Endothelial cell (in vitro differentiated cells): Measurements from ENCODE around the gene CNP. TPM values are rescaled to one million over a fixed set of nuclear protein-coding genes. Genes with fewer than 3 reads are reported as not detected.

Experiments used
- DNase-seq: peaks from one replicate; pipeline ENCODE4 v3.0.0; 2021; ENCODE audit warnings: low spot score
- H3K27ac Mint-ChIP-seq: one replicate; pipeline ENCODE4 v1.8.0; 2021; ENCODE audit warnings: mixed read lengths, inconsistent platforms; ENCODE audit not compliant: unreplicated experiment
- H3K27me3 Mint-ChIP-seq: one replicate; pipeline ENCODE4 v1.8.0; 2021; ENCODE audit warnings: mild to moderate bottlenecking, moderate library complexity, mixed read lengths, inconsistent platforms; ENCODE audit not compliant: unreplicated experiment
- H3K36me3 Mint-ChIP-seq: one replicate; pipeline ENCODE4 v1.8.0; 2021; ENCODE audit warnings: mild to moderate bottlenecking, low read depth, mixed read lengths, inconsistent platforms; ENCODE audit not compliant: unreplicated experiment
- H3K4me1 Mint-ChIP-seq: one replicate; pipeline ENCODE4 v1.8.0; 2021; ENCODE audit warnings: mild to moderate bottlenecking, mixed read lengths, inconsistent platforms; ENCODE audit not compliant: unreplicated experiment
- H3K4me3 Mint-ChIP-seq: one replicate; pipeline ENCODE4 v1.8.0; 2021; ENCODE audit warnings: mild to moderate bottlenecking, mixed read lengths, inconsistent platforms; ENCODE audit not compliant: unreplicated experiment
- H3K9me3 Mint-ChIP-seq: one replicate; pipeline ENCODE4 v1.8.0; 2021; ENCODE audit warnings: mixed read lengths, inconsistent platforms; ENCODE audit not compliant: unreplicated experiment
- total RNA-seq: library from RNA; stranded (reverse); fragmentation: NEBNext Ultra II Directional; extraction: Animal tissue kit (Norgen Biotek cat#: 25700); gene quantifications from one replicate; pipeline ENCODE4 v1.2.1, GENCODE V29; 2021; ENCODE audit not compliant: unreplicated experiment
- TF ChIP-seq, protein P1 (sequence below): fragments of 200-600 bp; sonication (generic); IDR thresholded peaks from one replicate; pipeline ENCODE4 v1.5.0; 2021; ENCODE audit warnings: antibody characterized with exemption; ENCODE audit not compliant: unreplicated experiment

Gene CNP
- total RNA-seq, 1 donor from 2014 or later: 82.1 TPM

DNA sequence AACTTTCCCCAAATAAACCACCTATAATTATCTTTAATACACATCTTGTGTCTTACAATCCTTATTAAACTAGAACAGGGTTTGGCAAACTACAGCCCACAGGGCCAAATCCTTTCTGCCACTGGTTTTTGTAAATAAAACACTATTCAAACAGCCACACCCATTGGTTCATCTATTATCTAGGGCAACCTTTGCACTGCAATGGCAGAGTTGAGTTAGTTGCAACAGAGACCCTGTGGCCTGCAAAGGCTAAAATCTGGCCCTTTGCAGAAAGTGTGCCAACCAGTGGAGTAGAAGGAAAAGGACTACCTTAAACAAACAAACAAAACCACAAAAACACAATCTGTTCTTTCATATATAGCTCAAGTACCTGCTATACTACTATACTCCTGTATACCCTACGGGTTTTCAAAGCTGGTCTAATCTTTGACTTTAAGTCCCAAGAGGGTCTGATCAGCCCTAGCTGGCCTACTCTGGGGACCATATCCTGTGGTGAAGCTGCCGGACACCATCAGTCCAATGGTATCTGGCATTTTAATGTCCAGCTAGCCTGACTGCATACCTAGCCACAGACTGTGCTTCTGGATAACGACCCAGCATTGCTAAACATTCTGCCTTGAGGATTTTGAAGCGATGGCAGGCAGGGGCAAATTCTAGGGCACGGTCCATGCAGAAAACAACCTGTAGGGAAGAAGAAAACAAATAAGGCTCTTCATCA lies 23.3 kb downstream of the CNP start:
- Mint-ChIP-seq H3K27ac (no peak overlapping the region), H3K36me3 (peaks cover 40% of the 10 kb centered on the region), H3K27me3 (no peaks in the 10 kb centered on the region), H3K9me3 (no peaks in the 10 kb centered on the region), H3K4me1 (peaks cover 7% of the 10 kb centered on the region), H3K4me3 (no peak overlapping the region)
- TF ChIP-seq, protein P1, sequence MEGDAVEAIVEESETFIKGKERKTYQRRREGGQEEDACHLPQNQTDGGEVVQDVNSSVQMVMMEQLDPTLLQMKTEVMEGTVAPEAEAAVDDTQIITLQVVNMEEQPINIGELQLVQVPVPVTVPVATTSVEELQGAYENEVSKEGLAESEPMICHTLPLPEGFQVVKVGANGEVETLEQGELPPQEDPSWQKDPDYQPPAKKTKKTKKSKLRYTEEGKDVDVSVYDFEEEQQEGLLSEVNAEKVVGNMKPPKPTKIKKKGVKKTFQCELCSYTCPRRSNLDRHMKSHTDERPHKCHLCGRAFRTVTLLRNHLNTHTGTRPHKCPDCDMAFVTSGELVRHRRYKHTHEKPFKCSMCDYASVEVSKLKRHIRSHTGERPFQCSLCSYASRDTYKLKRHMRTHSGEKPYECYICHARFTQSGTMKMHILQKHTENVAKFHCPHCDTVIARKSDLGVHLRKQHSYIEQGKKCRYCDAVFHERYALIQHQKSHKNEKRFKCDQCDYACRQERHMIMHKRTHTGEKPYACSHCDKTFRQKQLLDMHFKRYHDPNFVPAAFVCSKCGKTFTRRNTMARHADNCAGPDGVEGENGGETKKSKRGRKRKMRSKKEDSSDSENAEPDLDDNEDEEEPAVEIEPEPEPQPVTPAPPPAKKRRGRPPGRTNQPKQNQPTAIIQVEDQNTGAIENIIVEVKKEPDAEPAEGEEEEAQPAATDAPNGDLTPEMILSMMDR: no peak
- no peak for DNase-seq

DNA sequence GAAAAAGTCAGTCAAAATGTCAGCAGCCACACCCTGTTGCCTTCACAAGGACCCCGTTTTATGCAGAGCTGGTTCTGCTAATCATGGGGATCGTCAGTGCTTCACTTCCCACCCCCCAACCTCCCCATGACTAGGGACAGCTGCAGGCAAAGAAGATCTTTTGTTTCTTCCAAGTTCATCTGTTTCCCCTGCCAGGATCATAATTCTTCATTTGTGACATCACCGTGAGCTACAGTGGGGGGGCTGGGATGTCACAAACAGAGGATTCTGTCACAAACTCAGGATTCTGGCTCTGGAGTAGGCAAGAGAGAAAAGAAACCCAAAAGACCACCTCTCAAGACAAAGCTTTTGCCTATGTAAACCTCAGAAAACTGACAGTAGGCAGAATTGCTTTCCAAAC lies 26.0 kb downstream of the CNP start:
- no peak overlapping the region for H3K4me3 Mint-ChIP-seq
- H3K4me1 Mint-ChIP-seq: peaks cover 3% of the 10 kb centered on the region
- peaks cover 45% of the 10 kb centered on the region for H3K36me3 Mint-ChIP-seq
- H3K9me3 Mint-ChIP-seq: no peaks in the 10 kb centered on the region
- DNase-seq: no peak
- TF ChIP-seq, protein P1: no peak
- H3K27ac Mint-ChIP-seq: no peak overlapping the region
- H3K27me3 Mint-ChIP-seq: no peaks in the 10 kb centered on the region

DNA sequence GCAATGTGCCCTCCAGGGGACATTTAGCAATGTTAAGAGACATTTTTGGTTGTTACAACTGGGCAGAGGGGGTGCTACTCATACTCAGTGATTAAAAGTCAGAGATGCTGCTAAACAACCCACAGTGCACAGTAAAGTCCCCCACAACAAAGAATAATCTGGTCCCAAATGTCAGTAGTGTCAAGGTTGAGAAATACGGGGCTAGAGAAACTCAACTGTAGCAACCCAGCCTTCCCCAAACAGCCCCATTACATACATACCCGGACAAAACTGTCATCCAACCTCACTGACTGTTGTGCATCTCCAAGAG lies 30.2 kb downstream of the CNP start:
- TF ChIP-seq, protein P1: no peak
- Mint-ChIP-seq H3K4me1 (no peaks in the 10 kb centered on the region), H3K4me3 (no peak overlapping the region), H3K36me3 (peaks cover 45% of the 10 kb centered on the region), H3K27me3 (no peaks in the 10 kb centered on the region), H3K27ac (no peak overlapping the region), H3K9me3 (no peaks in the 10 kb centered on the region)
- no peak for DNase-seq

DNA sequence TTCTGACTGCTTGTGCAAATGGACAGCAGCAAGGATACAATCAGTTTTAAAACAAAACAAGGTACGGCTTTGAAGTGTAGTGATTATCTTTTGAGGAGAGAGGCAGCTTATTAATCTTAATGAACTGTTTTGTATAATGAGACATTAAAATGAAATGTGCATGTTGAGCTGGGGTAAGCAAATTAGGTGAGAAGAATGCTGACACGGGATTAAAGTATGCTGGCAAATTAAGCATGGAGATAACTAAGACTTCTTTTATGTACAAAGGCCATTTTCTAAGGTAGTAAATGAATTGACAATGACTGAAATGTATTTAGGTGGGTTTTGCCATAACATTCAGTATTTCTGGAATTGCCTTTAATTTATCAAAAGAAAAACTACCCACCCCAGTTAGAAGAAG lies 31.9 kb downstream of the CNP start:
- no peak overlapping the region for H3K4me3 Mint-ChIP-seq
- no peaks in the 10 kb centered on the region for H3K27me3 Mint-ChIP-seq
- H3K4me1 Mint-ChIP-seq: peaks cover 4% of the 10 kb centered on the region
- H3K36me3 Mint-ChIP-seq: peaks cover 36% of the 10 kb centered on the region
- TF ChIP-seq, protein P1: no peak
- DNase-seq: no peak
- no peak overlapping the region for H3K27ac Mint-ChIP-seq
- no peaks in the 10 kb centered on the region for H3K9me3 Mint-ChIP-seq

DNA sequence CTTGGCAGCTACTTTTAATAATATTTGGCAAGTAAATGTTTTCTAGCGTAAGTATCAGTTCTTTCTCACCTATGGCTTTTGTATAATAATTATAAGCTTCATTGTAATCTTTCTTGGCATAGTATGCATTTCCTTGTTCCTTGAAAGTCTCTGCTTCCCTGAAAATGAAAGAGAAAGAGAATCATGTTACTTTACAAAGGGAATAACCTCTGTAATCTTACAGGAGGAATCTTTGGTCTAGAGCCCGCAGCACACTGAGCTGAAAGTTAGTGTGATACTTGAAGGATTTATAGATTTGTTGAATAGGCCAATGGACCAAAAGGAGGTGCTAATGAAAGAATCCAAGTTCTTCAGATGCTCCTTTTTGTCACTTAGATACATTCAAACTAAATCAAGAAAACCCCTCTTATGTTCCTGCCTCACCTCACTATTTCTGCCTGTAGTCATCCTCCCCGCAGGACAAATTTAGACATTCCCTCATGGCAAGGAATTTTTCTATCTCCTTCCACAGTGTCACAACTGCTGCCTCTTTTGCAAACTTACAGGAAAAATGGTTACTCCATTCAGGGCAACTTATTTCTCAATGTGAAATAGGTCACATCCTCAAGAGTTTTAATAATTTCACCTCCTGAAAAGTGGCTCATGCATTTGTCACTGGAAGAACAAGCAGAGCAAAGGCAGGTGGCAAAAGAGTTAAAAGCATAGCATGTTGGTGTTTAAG lies 34.0 kb downstream of the CNP start:
- Mint-ChIP-seq H3K4me1 (peaks cover 4% of the 10 kb centered on the region), H3K4me3 (no peak overlapping the region), H3K36me3 (peaks cover 26% of the 10 kb centered on the region), H3K27me3 (no peaks in the 10 kb centered on the region), H3K9me3 (no peaks in the 10 kb centered on the region), H3K27ac (no peak overlapping the region)
- TF ChIP-seq, protein P1: no peak
- no peak for DNase-seq
